MCF 10A (cell line): ENCODE measurements around the gene LTBP2. TPM values are rescaled to one million over a fixed set of nuclear protein-coding genes. Genes with fewer than 3 reads are reported as not detected.

Experiments used
- BruUV-seq: library from RNA; stranded (reverse); fragments of 400-500 nt; replicated peaks from 2 replicates; lab custom pipeline; 2021; lab: Mats Ljungman, UMichigan
- CTCF ChIA-PET: fragments of 300-600 bp; sonication (Branson Sonifier 250); formaldehyde crosslinking; extraction: SDS; loops from one replicate; lab custom pipeline; 2021; ENCODE audit warnings: antibody characterized with exemption, inconsistent platforms; lab: Yijun Ruan, JAX
- POLR2A ChIA-PET: fragments of 300-600, 350-650 bp; sonication (Branson Sonifier 250); formaldehyde crosslinking; extraction: SDS; loops from one replicate; lab custom pipeline; 2020; ENCODE audit warnings: antibody characterized with exemption, inconsistent platforms; lab: Yijun Ruan, JAX
- DNase-seq: peaks from one replicate; pipeline ENCODE4 v3.0.0-alpha.2; 2018; ENCODE audit not compliant: unreplicated experiment
- H3K27ac Mint-ChIP-seq: one replicate; pipeline ENCODE4 v1.8.0; 2022; ENCODE audit warnings: mild to moderate bottlenecking, low read depth, mixed read lengths; ENCODE audit not compliant: unreplicated experiment
- H3K27me3 Mint-ChIP-seq: one replicate; pipeline ENCODE4 v1.8.0; 2022; ENCODE audit warnings: mixed read lengths; ENCODE audit not compliant: insufficient read depth, unreplicated experiment
- H3K36me3 Mint-ChIP-seq: one replicate; pipeline ENCODE4 v1.8.0; 2022; ENCODE audit warnings: mild to moderate bottlenecking, moderate library complexity, mixed read lengths; ENCODE audit not compliant: insufficient read depth, unreplicated experiment
- H3K4me1 Mint-ChIP-seq: one replicate; pipeline ENCODE4 v1.8.0; 2022; ENCODE audit warnings: mixed read lengths; ENCODE audit not compliant: insufficient read depth, unreplicated experiment
- H3K4me3 Mint-ChIP-seq: one replicate; pipeline ENCODE4 v1.8.0; 2022; ENCODE audit warnings: mild to moderate bottlenecking, moderate library complexity, mixed read lengths; ENCODE audit not compliant: unreplicated experiment
- H3K9me3 Mint-ChIP-seq: one replicate; pipeline ENCODE4 v1.8.0; 2022; ENCODE audit warnings: mixed read lengths; ENCODE audit not compliant: unreplicated experiment
- intact Hi-C: fragments of 100-400 bp; cut with micrococcal nuclease; formaldehyde crosslinking; loops from 2 replicates; pipeline ENCODE4 v1.14.1; 2022
- total RNA-seq: library from RNA; stranded (reverse); gene quantifications from 2 replicates; pipeline ENCODE4 v1.2.3, GENCODE V29; 2022
- TF ChIP-seq, protein P1 (sequence below): fragments of 200-600 bp; IDR thresholded peaks from one replicate; pipeline ENCODE4 v1.8.0; 2022; ENCODE audit warnings: antibody characterized with exemption, mild to moderate bottlenecking; ENCODE audit not compliant: unreplicated experiment

Gene LTBP2
- total RNA-seq, 1 experiment from 2014 or later: 16.8 TPM

DNA sequence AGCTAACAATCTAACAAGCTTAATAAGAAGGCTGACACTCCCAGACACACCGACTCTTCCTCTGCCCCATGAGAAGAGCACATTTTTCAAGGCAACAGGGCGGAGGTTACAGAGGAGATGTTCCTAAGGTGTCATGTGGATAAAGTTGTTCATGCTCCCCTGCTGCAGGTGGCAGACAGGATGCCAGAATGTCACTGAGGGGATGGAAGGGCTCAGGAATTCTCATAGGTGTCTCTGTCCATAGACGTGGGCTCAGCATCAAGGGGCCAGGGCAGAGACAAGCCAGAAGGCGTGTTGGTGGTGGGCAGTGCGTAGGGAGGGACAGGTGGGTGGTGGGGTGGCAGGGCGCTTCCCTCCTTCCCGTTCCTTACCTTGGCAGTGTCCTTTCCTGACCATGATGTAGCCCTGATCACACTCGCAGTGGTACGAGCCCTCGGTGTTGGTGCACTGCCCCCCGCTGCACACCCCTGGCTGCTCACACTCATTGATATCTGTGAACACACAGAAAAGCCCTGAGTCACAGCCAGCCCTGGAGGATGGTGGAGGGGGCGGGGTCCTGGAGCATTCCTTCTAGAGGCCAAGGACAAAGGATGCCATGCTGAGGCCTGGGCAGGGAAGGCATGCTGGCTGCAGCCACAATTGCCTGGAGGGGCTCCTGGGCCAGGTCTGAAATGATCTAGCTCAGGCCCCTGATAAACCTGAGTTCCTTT lies 95.4 kb downstream of the LTBP2 start:
- DNase-seq: no peak
- no peaks in the 10 kb centered on the region for H3K27me3 Mint-ChIP-seq
- BruUV-seq: no TSS peak
- ChIA-PET CTCF (interaction anchor here (0.6 kb wide), 1 partner anchor 213 kb away, joined by 5 read pairs; no protein-coding TSS in a partner anchor), POLR2A (no interaction called here)
- no peaks in the 10 kb centered on the region for H3K9me3 Mint-ChIP-seq
- no peak overlapping the region for H3K4me3 Mint-ChIP-seq
- intact Hi-C loops: no loop called here
- peaks cover under 1% of the 10 kb centered on the region for H3K4me1 Mint-ChIP-seq
- H3K36me3 Mint-ChIP-seq: peaks cover 12% of the 10 kb centered on the region
- H3K27ac Mint-ChIP-seq: no peak overlapping the region
- TF ChIP-seq, protein P1, sequence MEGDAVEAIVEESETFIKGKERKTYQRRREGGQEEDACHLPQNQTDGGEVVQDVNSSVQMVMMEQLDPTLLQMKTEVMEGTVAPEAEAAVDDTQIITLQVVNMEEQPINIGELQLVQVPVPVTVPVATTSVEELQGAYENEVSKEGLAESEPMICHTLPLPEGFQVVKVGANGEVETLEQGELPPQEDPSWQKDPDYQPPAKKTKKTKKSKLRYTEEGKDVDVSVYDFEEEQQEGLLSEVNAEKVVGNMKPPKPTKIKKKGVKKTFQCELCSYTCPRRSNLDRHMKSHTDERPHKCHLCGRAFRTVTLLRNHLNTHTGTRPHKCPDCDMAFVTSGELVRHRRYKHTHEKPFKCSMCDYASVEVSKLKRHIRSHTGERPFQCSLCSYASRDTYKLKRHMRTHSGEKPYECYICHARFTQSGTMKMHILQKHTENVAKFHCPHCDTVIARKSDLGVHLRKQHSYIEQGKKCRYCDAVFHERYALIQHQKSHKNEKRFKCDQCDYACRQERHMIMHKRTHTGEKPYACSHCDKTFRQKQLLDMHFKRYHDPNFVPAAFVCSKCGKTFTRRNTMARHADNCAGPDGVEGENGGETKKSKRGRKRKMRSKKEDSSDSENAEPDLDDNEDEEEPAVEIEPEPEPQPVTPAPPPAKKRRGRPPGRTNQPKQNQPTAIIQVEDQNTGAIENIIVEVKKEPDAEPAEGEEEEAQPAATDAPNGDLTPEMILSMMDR: no peak

DNA sequence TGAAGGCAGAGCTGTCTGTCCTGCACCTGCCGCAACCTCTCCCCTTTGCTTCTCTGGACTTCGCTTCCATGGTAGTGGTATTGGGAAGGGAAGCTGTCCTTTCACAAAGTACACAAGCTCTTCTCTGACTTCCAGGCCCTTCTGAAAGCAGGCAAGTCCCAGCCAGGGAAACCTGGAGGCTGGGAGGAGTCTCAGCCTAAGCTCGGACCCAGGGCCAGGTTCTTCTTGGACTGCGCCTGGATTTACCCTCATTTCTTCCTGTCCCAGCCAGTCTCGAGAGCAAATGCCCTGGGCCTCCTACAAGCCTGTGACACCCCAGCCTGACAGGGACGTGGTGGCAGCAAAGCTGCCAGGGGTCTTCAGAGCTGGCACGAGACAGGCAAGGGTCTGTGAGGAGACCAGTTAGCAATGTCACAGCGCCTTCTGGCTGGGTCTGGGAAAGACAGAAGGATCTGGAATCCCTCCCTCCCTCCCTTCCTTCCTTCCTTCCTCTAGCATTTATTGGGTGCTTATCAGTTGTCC lies 96.1 kb downstream of the LTBP2 start:
- Mint-ChIP-seq H3K36me3 (peaks cover 12% of the 10 kb centered on the region), H3K4me1 (peaks cover 7% of the 10 kb centered on the region), H3K27me3 (no peaks in the 10 kb centered on the region), H3K27ac (no peak overlapping the region), H3K4me3 (no peak overlapping the region), H3K9me3 (no peaks in the 10 kb centered on the region)
- POLR2A ChIA-PET: no interaction called here
- no peak for DNase-seq
- no TSS peak for BruUV-seq
- intact Hi-C loops: no loop called here
- CTCF ChIA-PET: interaction anchor here (0.6 kb wide), 1 partner anchor 212 kb away, joined by 5 read pairs; no protein-coding TSS in a partner anchor
- TF ChIP-seq, protein P1: no peak

DNA sequence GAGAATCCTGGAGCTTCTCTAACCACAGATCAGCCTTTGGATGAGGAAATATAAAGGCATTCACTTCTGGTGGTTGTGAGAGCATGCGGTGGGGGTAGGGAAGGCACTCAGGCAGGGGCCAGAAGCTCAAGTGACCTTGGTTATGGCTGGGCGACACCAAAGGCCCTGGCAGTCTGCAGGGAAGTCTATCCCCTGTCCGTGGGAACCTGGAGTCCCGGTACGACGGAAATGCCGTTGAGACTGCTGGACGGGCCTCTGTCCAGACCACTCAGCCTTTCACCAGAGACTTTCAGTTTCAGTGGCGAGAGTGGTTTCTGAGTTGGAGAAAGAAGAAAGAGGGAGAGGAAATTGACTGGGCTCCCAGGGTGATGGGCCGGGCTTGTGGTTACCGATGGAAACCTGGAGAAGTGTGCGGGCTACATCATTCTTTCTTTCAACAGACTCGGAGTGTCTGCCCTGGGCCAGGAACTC lies 97.5 kb downstream of the LTBP2 start:
- BruUV-seq: no TSS peak
- H3K27ac Mint-ChIP-seq: no peak overlapping the region
- CTCF ChIA-PET: no interaction called here

More for the DNA sequence above, 97.5 kb downstream of the LTBP2 start:
- POLR2A ChIA-PET: interaction anchor here (0.6 kb wide), 1 partner anchor 580 kb away, joined by 3 read pairs; no protein-coding TSS in a partner anchor
- no peaks in the 10 kb centered on the region for H3K9me3 Mint-ChIP-seq
- TF ChIP-seq, protein P1: no peak
- H3K36me3 Mint-ChIP-seq: peaks cover 12% of the 10 kb centered on the region
- H3K27me3 Mint-ChIP-seq: no peaks in the 10 kb centered on the region
- DNase-seq: no peak
- H3K4me3 Mint-ChIP-seq: no peak overlapping the region
- H3K4me1 Mint-ChIP-seq: peaks cover 9% of the 10 kb centered on the region
- intact Hi-C loops: no loop called here
